ENCODE results near the gene GPR87. TPM values are rescaled to one million over a fixed set of nuclear protein-coding genes. Genes with fewer than 3 reads are reported as not detected.

The GPR87 gene
- total RNA-seq, 1 donor from 2014 or later, result 13.5 TPM

DNA sequence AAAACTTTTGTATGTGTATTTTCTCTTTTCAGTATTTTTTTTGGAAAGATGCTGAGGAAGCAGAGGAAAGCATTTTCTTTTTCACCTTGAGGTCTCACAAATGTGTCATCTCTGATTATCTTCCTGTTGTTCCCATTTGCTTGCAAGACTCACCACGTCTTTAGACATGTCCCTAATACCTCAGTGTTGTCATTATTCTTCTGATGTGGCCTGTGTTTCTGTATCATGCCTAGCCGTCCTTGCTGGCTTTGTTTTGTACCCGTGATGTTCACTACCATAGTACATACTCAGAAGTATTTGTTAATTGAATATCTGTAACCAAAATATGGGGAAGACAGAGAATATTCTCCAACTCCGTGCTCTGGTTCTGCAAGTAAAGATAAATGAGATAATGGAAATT, 33.2 kb downstream of the GPR87 start:
- DNase-seq (ENCODE audit: low spot score), result no peak

DNA sequence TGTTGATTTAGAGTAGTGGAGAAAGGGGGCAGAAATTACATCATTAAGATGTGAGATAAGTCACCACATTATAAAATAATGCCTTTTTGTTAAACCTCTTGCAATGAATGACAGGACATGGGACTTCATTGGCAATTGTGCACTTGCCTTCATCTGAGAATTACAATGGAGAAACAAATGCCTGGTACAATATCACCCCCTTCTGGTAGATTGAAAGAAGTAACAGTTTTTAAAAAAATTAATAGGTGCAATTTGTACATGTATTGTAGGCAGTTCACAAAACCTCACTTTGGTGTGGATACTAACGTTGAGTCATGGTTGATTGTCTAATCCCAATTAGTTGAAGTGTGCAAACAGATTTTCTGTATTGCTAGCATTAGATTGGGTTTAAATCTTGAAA, 33.7 kb downstream of the GPR87 start:
- no peak for DNase-seq (ENCODE audit: low spot score)

GRCh38 chr3:151281671-151282324, 34.8 kb downstream of the GPR87 start:
- DNase-seq (ENCODE audit: low spot score), result no peak

DNA sequence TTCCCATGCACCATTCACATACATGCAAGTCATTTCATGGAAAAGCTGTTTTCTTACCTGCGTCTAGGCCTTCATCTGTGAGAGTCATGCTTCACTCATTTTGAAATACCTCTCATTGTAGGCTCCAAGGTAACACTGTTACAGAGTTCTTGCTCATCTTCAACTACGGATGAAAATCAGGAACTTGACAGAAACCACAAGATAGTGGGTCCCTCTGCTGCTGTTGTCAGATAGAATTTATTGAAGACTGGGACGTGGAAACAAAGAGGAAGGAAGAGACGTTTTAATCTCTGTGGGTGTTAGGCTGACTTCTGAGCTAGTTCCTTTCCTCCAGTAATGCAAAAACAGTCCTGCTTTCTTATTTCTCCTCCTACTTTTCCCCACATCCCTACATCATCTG, 38.4 kb downstream of the GPR87 start, which contains the start of gene P2RY14:
P2RY14 (minus strand) TSS at position 313 of the 400 bp plus-strand sequence. CDS start 64,226 bp downstream, outside the sequence.
- DNase-seq (ENCODE audit: low spot score), result no peak

DNA sequence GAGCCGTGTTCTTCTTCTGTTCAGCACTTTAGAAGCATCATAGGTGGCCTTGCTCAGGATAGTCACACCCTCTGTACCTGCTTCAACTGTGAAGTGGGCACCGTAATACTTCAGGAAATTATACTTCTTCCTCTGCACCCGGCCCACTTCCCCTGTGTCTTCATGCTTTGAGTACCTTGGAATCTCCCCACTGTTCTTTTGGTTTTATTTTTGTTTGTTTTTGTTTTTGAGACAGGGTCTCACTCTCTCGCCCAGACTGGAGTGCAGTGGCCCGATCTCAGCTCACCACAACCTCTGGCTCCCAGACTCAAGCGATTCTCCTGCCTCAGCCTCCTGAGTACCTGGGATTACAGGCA, 40.0 kb downstream of the GPR87 start:
- DNase-seq (ENCODE audit: low spot score), result no peak

GRCh38 chr3:151276038-151276686, 40.5 kb downstream of the GPR87 start:
- DNase-seq (ENCODE audit: low spot score), result no peak

- DNase-seq (ENCODE audit: low spot score), result no peak
Observed at GRCh38 chr3:151275091-151275490, 41.5 kb downstream of the GPR87 start.

- no peak for DNase-seq (ENCODE audit: low spot score)
Observed at GRCh38 chr3:151269631-151270030, 47.0 kb downstream of the GPR87 start.

- no peak for DNase-seq (ENCODE audit: low spot score)
Observed at GRCh38 chr3:151268267-151269235, 48.1 kb downstream of the GPR87 start.

GRCh38 chr3:151267066-151267465, 49.6 kb downstream of the GPR87 start:
- DNase-seq (ENCODE audit: low spot score), result no peak

DNA sequence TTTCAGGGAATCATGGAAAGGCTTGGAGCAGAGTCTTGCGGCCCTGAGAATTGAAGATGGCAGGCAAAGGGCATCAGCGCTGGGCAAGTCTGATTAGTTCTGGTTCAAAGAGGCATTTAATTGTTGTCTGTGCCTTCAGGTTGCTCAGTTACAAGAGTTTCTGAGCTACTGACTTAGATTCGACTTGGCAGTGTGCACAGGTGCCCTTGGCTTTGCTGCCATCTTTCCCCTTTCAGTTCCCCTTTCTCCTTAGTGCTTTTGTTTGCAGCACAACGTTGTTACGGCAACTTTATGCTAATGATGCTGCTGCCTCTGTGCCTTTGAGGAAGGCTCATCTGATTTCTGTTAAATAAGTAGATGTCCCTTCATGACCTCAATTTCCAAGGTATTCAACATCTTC, 50.8 kb downstream of the GPR87 start:
- no peak for DNase-seq (ENCODE audit: low spot score)

GRCh38 chr3:151265166-151265565, 51.5 kb downstream of the GPR87 start:
- DNase-seq (ENCODE audit: low spot score), result no peak

- no peak for DNase-seq (ENCODE audit: low spot score)
Observed at GRCh38 chr3:151264605-151265004, 52.0 kb downstream of the GPR87 start.

- no peak for DNase-seq (ENCODE audit: low spot score)
Observed at GRCh38 chr3:151262871-151263525, 53.6 kb downstream of the GPR87 start.

DNA sequence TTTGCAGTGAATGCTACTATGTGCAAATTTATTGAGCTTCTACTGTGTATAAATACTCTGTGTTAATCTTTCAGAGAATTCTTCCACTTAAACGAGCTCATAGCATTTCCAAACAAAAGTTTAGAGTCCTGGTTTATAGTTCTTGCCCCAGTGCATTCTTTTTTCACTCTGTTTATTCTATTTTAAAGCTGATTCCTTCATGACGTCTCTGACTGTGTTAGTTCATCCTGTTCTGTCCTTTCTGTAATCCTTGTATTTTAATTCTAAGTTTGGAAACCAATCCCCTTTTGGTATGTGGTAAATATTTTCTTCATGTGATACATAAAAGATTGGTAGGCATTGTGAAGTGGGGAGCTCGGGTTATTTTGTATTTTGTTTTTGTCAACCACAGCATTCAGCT, 57.0 kb downstream of the GPR87 start:
- DNase-seq (ENCODE audit: low spot score), result no peak

GRCh38 chr3:151256749-151257148, 59.9 kb downstream of the GPR87 start:
- DNase-seq (ENCODE audit: low spot score), result no peak

GRCh38 chr3:151248772-151249337, 67.8 kb downstream of the GPR87 start:
- DNase-seq (ENCODE audit: low spot score), result no peak

All from ureter (tissue), 1 donor.